ENCODE data around the gene DIP2C. TPM values are rescaled to one million over a fixed set of nuclear protein-coding genes. Genes with fewer than 3 reads are reported as not detected.

Gene DIP2C
- total RNA-seq, 1 experiment from 2014 or later = 11.0 TPM

- Mint-ChIP-seq H3K9me3 (ENCODE audit: low read depth, unreplicated experiment) (no peaks in the 10 kb centered on the region), H3K4me1 (ENCODE audit: low read depth, unreplicated experiment) (no peaks in the 10 kb centered on the region), H3K4me3 (ENCODE audit: low read depth, unreplicated experiment) (no peak overlapping the region), H3K27me3 (ENCODE audit: unreplicated experiment) (no peaks in the 10 kb centered on the region), H3K27ac (ENCODE audit: unreplicated experiment) (no peak overlapping the region), H3K36me3 (ENCODE audit: insufficient read depth, unreplicated experiment) (no peaks in the 10 kb centered on the region)
- CTCF ChIA-PET = no interaction called here
- intact Hi-C loops (cut with micrococcal nuclease; ENCODE audit: unreplicated experiment) = no loop called here
- no TSS peak for BruUV-seq (replicated peaks)
- TF ChIP-seq CTCF (IDR thresholded peaks at IDR 0.05; ENCODE audit: unreplicated experiment) = no peak
- DNase-seq = no peak
Measured at GRCh38 chr10:489330-489729, 200.1 kb downstream of the DIP2C start.

GRCh38 chr10:488933-489215 is 200.6 kb downstream of the DIP2C start:
- H3K36me3 Mint-ChIP-seq (ENCODE audit: insufficient read depth, unreplicated experiment) = no peaks in the 10 kb centered on the region
- BruUV-seq (replicated peaks) = no TSS peak
- H3K27me3 Mint-ChIP-seq (ENCODE audit: unreplicated experiment) = no peaks in the 10 kb centered on the region
- no peak for TF ChIP-seq CTCF (IDR thresholded peaks at IDR 0.05; ENCODE audit: unreplicated experiment)
- no peak overlapping the region for H3K4me3 Mint-ChIP-seq (ENCODE audit: low read depth, unreplicated experiment)
- H3K27ac Mint-ChIP-seq (ENCODE audit: unreplicated experiment) = no peak overlapping the region
- DNase-seq = no peak
- H3K4me1 Mint-ChIP-seq (ENCODE audit: low read depth, unreplicated experiment) = no peaks in the 10 kb centered on the region
- H3K9me3 Mint-ChIP-seq (ENCODE audit: low read depth, unreplicated experiment) = no peaks in the 10 kb centered on the region
- CTCF ChIA-PET = no interaction called here
- intact Hi-C loops (cut with micrococcal nuclease; ENCODE audit: unreplicated experiment) = no loop called here

- H3K4me1 Mint-ChIP-seq (ENCODE audit: low read depth, unreplicated experiment) = no peaks in the 10 kb centered on the region
- no peak overlapping the region for H3K27ac Mint-ChIP-seq (ENCODE audit: unreplicated experiment)
- CTCF ChIA-PET = no interaction called here
Measured at GRCh38 chr10:488081-488932, 201.2 kb downstream of the DIP2C start.

GRCh38 chr10:486666-487322 is 202.7 kb downstream of the DIP2C start:
- no peak for DNase-seq
- Mint-ChIP-seq H3K27me3 (ENCODE audit: unreplicated experiment) (no peaks in the 10 kb centered on the region), H3K9me3 (ENCODE audit: low read depth, unreplicated experiment) (no peaks in the 10 kb centered on the region), H3K4me3 (ENCODE audit: low read depth, unreplicated experiment) (no peak overlapping the region), H3K36me3 (ENCODE audit: insufficient read depth, unreplicated experiment) (no peaks in the 10 kb centered on the region), H3K27ac (ENCODE audit: unreplicated experiment) (no peak overlapping the region), H3K4me1 (ENCODE audit: low read depth, unreplicated experiment) (no peaks in the 10 kb centered on the region)
- BruUV-seq (replicated peaks) = no TSS peak
- CTCF ChIA-PET = no interaction called here
- intact Hi-C loops (cut with micrococcal nuclease; ENCODE audit: unreplicated experiment) = no loop called here
- no peak for TF ChIP-seq CTCF (IDR thresholded peaks at IDR 0.05; ENCODE audit: unreplicated experiment)

More at GRCh38 chr10:488081-488932, 201.2 kb downstream of the DIP2C start:
- intact Hi-C loops (cut with micrococcal nuclease; ENCODE audit: unreplicated experiment) = no loop called here
- Mint-ChIP-seq H3K27me3 (ENCODE audit: unreplicated experiment) (no peaks in the 10 kb centered on the region), H3K36me3 (ENCODE audit: insufficient read depth, unreplicated experiment) (no peaks in the 10 kb centered on the region), H3K4me3 (ENCODE audit: low read depth, unreplicated experiment) (no peak overlapping the region), H3K9me3 (ENCODE audit: low read depth, unreplicated experiment) (no peaks in the 10 kb centered on the region)
- no peak for TF ChIP-seq CTCF (IDR thresholded peaks at IDR 0.05; ENCODE audit: unreplicated experiment)
- BruUV-seq (replicated peaks) = no TSS peak
- DNase-seq = no peak

Data from Calu3 (cell line).